D721Med (cell line): Measurements from ENCODE around the gene DHH.

ENCODE experiments used
- DNase-seq: peaks from one replicate; pipeline ENCODE4 v3.0.0; 2011; ENCODE audit warnings: low spot score; ENCODE audit not compliant: insufficient read length
- FAIRE-seq: peaks from 2 replicates; lab custom pipeline; 2011; peaks lifted over from hg19 to GRCh38; lab: Jason Lieb, UNC
- CTCF ChIP-seq: IDR thresholded peaks from 2 replicates; pipeline ENCODE4 v1.5.1; 2012; ENCODE audit warnings: mild to moderate bottlenecking, control low read depth; ENCODE audit not compliant: insufficient read depth; ENCODE audit errors: missing control alignments

DHH gene

GRCh38 chr12:49088150-49088931, 6.3 kb downstream of the DHH start:
- TF ChIP-seq CTCF, result peak; percentile 95
- peak; percentile 84 for DNase-seq
- FAIRE-seq, result no peak

DNA sequence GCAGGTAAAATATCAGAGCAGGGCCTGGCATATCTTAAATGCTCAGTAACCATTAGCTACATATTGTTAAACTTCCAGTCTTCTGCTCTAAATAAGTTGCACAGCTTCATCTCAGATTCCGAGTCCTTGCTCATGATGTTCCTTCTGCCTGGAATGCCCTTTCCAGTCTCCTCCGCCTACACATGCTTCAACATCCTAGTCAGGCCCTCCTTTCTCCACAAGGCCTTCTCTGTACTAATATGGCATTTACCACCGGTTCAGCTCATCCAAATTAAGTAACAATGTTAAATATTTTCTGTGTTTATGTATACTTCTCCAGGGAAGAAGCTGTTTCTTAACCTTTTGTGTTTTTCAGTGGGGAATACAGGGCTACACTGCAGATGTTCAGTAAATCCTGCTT, 8.5 kb downstream of the DHH start:
- no peak for TF ChIP-seq CTCF
- FAIRE-seq, result no peak
- no peak for DNase-seq

DNA sequence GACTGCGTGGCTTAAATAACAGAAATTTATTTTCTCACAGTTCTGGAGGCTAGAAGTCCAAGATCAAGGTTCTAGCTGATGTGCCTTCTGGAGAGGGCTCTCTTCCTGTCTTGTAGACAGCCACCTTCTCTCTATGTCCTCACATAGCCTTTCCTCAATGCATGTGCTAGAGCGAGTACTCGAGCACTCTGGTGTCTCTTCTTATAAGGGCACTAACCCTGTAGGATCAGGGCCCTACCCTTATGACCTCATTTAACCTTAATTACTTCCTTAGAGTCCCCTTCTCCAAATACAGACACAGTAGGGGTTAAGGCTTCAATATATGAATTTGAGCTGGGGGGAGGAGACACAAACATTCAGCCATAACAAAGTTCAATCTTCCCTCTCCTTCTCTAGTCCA, 10.2 kb downstream of the DHH start:
- TF ChIP-seq CTCF, result no peak
- FAIRE-seq, result no peak
- DNase-seq, result no peak

- TF ChIP-seq CTCF, result no peak
- DNase-seq (no peak), FAIRE-seq (no peak)
Measured at GRCh38 chr12:49079793-49080192, 14.8 kb downstream of the DHH start.

DNA sequence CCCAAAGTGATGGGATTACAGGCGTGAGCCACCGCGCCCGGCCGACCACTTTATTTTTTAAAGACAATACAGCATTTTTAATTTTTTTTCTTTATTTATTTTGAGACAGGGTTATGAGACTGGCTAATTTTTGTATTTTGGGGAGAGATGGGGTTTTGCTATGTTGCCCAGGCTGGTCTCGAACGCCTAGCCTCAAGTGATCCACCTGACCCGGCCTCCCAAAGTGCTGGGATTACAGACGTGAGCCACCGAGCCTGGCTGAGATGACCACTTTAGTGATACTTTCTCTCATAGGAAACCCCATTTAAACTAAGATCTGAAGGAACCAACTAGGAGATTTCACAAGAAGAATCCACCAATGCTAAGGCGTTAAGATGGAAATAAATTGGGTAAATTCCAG, 23.6 kb downstream of the DHH start:
- FAIRE-seq (no peak), DNase-seq (no peak)
- TF ChIP-seq CTCF, result no peak

DNA sequence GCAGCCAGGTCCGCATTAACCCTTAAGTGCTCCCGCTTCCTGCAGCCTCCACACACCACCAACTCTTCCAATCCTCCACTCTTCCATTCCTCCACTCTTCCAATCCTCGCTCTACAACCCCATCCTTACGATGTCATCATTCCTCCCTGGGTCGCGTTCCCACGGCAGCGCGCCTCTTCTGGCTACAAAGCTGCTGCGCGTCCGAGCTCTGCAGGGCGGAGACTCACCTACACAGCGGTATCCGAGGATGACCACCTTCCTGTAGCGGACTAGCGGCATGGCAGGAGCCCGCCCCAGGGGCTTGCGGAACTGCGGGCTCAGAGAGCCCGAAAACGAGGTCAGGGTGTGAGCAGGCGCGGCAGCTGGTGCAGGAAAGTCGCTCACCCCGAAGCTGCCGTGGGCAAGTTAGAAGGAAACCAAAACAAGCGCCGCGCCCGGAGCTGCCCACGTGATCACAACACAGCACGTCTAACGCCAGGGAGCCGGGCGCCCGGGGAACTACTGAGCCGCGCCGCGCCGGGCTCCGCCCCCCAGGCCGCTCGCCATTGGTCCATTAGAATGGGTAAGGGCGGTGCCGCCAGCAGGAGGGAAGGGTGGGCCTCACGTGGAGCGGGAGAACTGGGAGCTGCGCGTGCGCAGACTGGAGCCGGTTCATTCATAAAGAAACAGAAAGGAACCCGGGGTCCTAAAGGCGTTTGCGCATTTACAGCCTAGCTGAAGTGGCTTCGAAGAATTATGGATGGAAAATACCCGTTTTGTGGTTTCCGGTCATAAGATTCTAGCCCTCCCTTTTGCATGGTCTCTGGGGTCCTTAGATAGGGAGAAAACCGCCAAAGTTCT, 24.9 kb downstream of the DHH start, which contains the start of gene RHEBL1:
Gene RHEBL1 (minus strand): TSS at position 473 of the 840 bp plus-strand sequence. CDS start 194 bp downstream, at position 279.
- no peak for TF ChIP-seq CTCF
- peak; percentile 94 for DNase-seq
- FAIRE-seq, result no peak
